Glutamatergic neuron (in vitro differentiated cells): ENCODE measurements around the gene LRRC75B. TPM values are rescaled to one million over a fixed set of nuclear protein-coding genes. Genes with fewer than 3 reads are reported as not detected.
"Not testable (repeated sequence)": the region's sequence is repeated elsewhere in the genome, so short reads cannot be mapped to it uniquely, and the experiment has no call there.

ENCODE experiments used
- DNase-seq: peaks from one replicate; pipeline ENCODE4 v3.0.0; 2022
- H3K27ac Mint-ChIP-seq: one replicate; pipeline ENCODE4 v1.8.0; 2020; ENCODE audit warnings: mild to moderate bottlenecking, mixed read lengths, inconsistent platforms; ENCODE audit not compliant: unreplicated experiment
- H3K27me3 Mint-ChIP-seq: one replicate; pipeline ENCODE4 v1.8.0; 2020; ENCODE audit warnings: mild to moderate bottlenecking, moderate library complexity, mixed read lengths, inconsistent platforms; ENCODE audit not compliant: unreplicated experiment
- H3K36me3 Mint-ChIP-seq: one replicate; pipeline ENCODE4 v1.8.0; 2020; ENCODE audit warnings: mild to moderate bottlenecking, mixed read lengths, inconsistent platforms; ENCODE audit not compliant: unreplicated experiment
- H3K4me1 Mint-ChIP-seq: one replicate; pipeline ENCODE4 v1.8.0; 2020; ENCODE audit warnings: mild to moderate bottlenecking, low read depth, mixed read lengths, inconsistent platforms; ENCODE audit not compliant: unreplicated experiment
- H3K4me3 Mint-ChIP-seq: one replicate; pipeline ENCODE4 v1.8.0; 2020; ENCODE audit warnings: mild to moderate bottlenecking, mixed read lengths, inconsistent platforms; ENCODE audit not compliant: unreplicated experiment
- H3K9me3 Mint-ChIP-seq: one replicate; pipeline ENCODE4 v1.8.0; 2020; ENCODE audit warnings: mild to moderate bottlenecking, moderate library complexity, mixed read lengths, inconsistent platforms; ENCODE audit not compliant: unreplicated experiment
- CTCF ChIP-seq: fragments of 200-600 bp; sonication (generic); IDR thresholded peaks from one replicate; pipeline ENCODE4 v1.5.0; 2021; ENCODE audit not compliant: partially characterized antibody, unreplicated experiment
- long read RNA-seq: library from polyadenylated mRNA; unstranded; transcript quantifications from one replicate; pipeline ENCODE4 v2.0.0, GENCODE V29; 2020; ENCODE audit not compliant: unreplicated experiment
- total RNA-seq: library from RNA; stranded (reverse); fragmentation: NEBNext Ultra II Directional; extraction: Animal tissue kit (Norgen Biotek cat#: 25700); gene quantifications from one replicate; pipeline ENCODE4 v1.2.1, GENCODE V29; 2021; ENCODE audit not compliant: unreplicated experiment

The LRRC75B gene
- total RNA-seq, result 63.6 TPM
- long read RNA-seq, transcript LRRC75B-201 (4 exons, 1,238 nt), result major isoform, 6 of 13 reads
- long read RNA-seq, partial matches to known transcripts, result 1 of 13 reads
- long read RNA-seq, other reads (novel, unspliced or antisense), result 4 of 13 reads

GRCh38 chr22:24592851-24593558 is at the start of gene LRRC75B:
Gene LRRC75B, minus strand, starts transcription at chr22:24593073. Its CDS starts 34 bp downstream, at chr22:24593039.
- no peak for TF ChIP-seq CTCF

GRCh38 chr22:24642307-24642706 is 49.4 kb upstream of the LRRC75B start:
- H3K4me1 Mint-ChIP-seq, H3K27ac Mint-ChIP-seq, DNase-seq, H3K36me3 Mint-ChIP-seq, H3K9me3 Mint-ChIP-seq, H3K27me3 Mint-ChIP-seq, H3K4me3 Mint-ChIP-seq: not testable (repeated sequence)

More at GRCh38 chr22:24592851-24593558, at the start of gene LRRC75B:
- Mint-ChIP-seq H3K27ac (peak within 1 kb of the TSS; percentile 98), H3K9me3 (peaks cover 6% of the 10 kb centered on the region), H3K4me3 (peak within 1 kb of the TSS; percentile 98), H3K36me3 (no peaks in the 10 kb centered on the region), H3K4me1 (peaks cover 8% of the 10 kb centered on the region), H3K27me3 (peaks cover 5% of the 10 kb centered on the region)
- peak; percentile 94 for DNase-seq

- H3K27ac Mint-ChIP-seq, DNase-seq, H3K36me3 Mint-ChIP-seq, H3K4me3 Mint-ChIP-seq: not testable (repeated sequence)
- peaks cover 11% of the 10 kb centered on the region for H3K9me3 Mint-ChIP-seq
- H3K4me1 Mint-ChIP-seq, result peaks cover 13% of the 10 kb centered on the region
- H3K27me3 Mint-ChIP-seq, result peaks cover 14% of the 10 kb centered on the region
These were observed 43.6 kb upstream of the LRRC75B start for GRCh38 chr22:24636513-24636912.

GRCh38 chr22:24634776-24635389 is 42.0 kb upstream of the LRRC75B start:
- H3K36me3 Mint-ChIP-seq, DNase-seq: not testable (repeated sequence)
- H3K9me3 Mint-ChIP-seq, result peaks cover 11% of the 10 kb centered on the region
- peaks cover 15% of the 10 kb centered on the region for H3K4me1 Mint-ChIP-seq
- peak overlapping the region; percentile 84 for H3K27ac Mint-ChIP-seq
- peak overlapping the region; percentile 57 for H3K4me3 Mint-ChIP-seq
- H3K27me3 Mint-ChIP-seq, result peaks cover 14% of the 10 kb centered on the region

GRCh38 chr22:24633231-24634023 is 40.6 kb upstream of the LRRC75B start:
- not testable (repeated sequence) for H3K36me3 Mint-ChIP-seq, DNase-seq
- Mint-ChIP-seq H3K4me3 (peak overlapping the region; percentile 72), H3K27ac (peak overlapping the region; percentile 88), H3K4me1 (peaks cover 15% of the 10 kb centered on the region), H3K9me3 (peaks cover 11% of the 10 kb centered on the region), H3K27me3 (peaks cover 14% of the 10 kb centered on the region)

GRCh38 chr22:24632642-24633041 is 39.8 kb upstream of the LRRC75B start:
- peaks cover 15% of the 10 kb centered on the region for H3K4me1 Mint-ChIP-seq
- peak overlapping the region; percentile 72 for H3K4me3 Mint-ChIP-seq
- peak; percentile 68 for DNase-seq
- H3K27me3 Mint-ChIP-seq, result peaks cover 14% of the 10 kb centered on the region
- H3K9me3 Mint-ChIP-seq, result peaks cover 11% of the 10 kb centered on the region
- H3K27ac Mint-ChIP-seq, result peak overlapping the region; percentile 88
- not testable (repeated sequence) for H3K36me3 Mint-ChIP-seq

- Mint-ChIP-seq H3K27me3 (peaks cover 14% of the 10 kb centered on the region), H3K4me1 (peaks cover 15% of the 10 kb centered on the region), H3K9me3 (peaks cover 11% of the 10 kb centered on the region)
- H3K27ac Mint-ChIP-seq, DNase-seq, H3K4me3 Mint-ChIP-seq, H3K36me3 Mint-ChIP-seq: not testable (repeated sequence)
These were observed 38.7 kb upstream of the LRRC75B start for GRCh38 chr22:24631430-24632122.

GRCh38 chr22:24630812-24631427 is 38.0 kb upstream of the LRRC75B start:
- Mint-ChIP-seq H3K4me1 (peaks cover 15% of the 10 kb centered on the region), H3K9me3 (peaks cover 11% of the 10 kb centered on the region), H3K27me3 (peaks cover 14% of the 10 kb centered on the region)
- not testable (repeated sequence) for H3K27ac Mint-ChIP-seq, H3K4me3 Mint-ChIP-seq, DNase-seq, H3K36me3 Mint-ChIP-seq
